Neural crest cell (in vitro differentiated cells): ENCODE measurements around the gene SLIT3. TPM values are rescaled to one million over a fixed set of nuclear protein-coding genes. Genes with fewer than 3 reads are reported as not detected.

Experiments
- DNase-seq: peaks from one replicate; pipeline ENCODE4 v3.0.0; 2021; ENCODE audit warnings: low read depth, mixed read lengths, low spot score
- H3K27ac Mint-ChIP-seq: one replicate; pipeline ENCODE4 v1.8.0; 2021; ENCODE audit warnings: mild to moderate bottlenecking, mixed read lengths; ENCODE audit not compliant: unreplicated experiment
- H3K27me3 Mint-ChIP-seq: 2 replicates; pipeline ENCODE4 v1.8.0; 2021; ENCODE audit warnings: low read depth, mild to moderate bottlenecking, mixed read lengths
- H3K36me3 Mint-ChIP-seq: 2 replicates; pipeline ENCODE4 v1.8.0; 2021; ENCODE audit warnings: low read depth, mild to moderate bottlenecking, mixed read lengths
- H3K4me1 Mint-ChIP-seq: 2 replicates; pipeline ENCODE4 v1.8.0; 2021; ENCODE audit warnings: mixed read lengths
- H3K4me3 Mint-ChIP-seq: one replicate; pipeline ENCODE4 v1.8.0; 2021; ENCODE audit warnings: mild to moderate bottlenecking, mixed read lengths
- H3K9me3 Mint-ChIP-seq: 2 replicates; pipeline ENCODE4 v1.8.0; 2021; ENCODE audit warnings: mixed read lengths
- total RNA-seq: library from RNA; stranded (reverse); gene quantifications from 2 replicates; pipeline ENCODE4 v1.2.1, GENCODE V29; 2021
- TF ChIP-seq, protein P1 (sequence below): fragments of 200-600 bp; sonication (generic); conservative IDR thresholded peaks from 2 replicates; pipeline ENCODE4 v1.5.0; 2021; ENCODE audit warnings: antibody characterized with exemption, mild to moderate bottlenecking

The SLIT3 gene
- total RNA-seq, 1 donor from 2014 or later: 13.3 TPM

DNA sequence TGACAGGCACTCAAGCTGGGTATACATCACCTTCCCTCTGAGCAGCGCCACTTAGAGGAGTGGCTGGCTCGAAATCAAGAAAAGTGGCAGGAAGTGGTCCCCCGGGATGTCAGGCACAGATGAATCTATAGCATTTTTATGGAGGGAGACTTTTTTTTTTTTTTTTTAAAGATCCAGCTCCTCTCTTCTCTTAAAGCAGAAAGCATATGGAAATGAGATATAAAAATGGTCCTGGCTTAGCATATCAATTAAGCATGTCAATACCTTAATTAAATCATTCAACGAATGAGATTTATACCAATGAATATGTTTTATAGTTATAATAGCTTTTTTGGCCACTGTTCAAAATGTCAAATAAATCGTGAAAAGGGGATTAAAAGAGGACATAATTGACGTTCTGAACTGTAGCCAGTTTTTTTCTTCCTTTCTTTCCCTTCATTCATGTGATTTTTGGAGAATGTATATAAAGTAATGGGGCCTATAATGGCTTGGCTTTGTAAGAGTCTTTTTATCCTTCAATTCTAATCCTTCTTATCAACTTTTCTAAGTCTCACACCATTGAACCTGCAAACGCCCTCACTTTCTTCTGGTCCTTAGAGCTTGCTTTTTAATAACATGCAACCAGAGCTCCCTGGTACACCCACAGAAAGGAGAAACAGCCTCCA is 402.6 kb downstream of the SLIT3 start:
- Mint-ChIP-seq H3K4me3 (no peak overlapping the region), H3K27me3 (peaks cover 4% of the 10 kb centered on the region), H3K36me3 (no peaks in the 10 kb centered on the region), H3K9me3 (no peaks in the 10 kb centered on the region), H3K27ac (no peak overlapping the region), H3K4me1 (peaks cover 31% of the 10 kb centered on the region)
- no peak for DNase-seq
- TF ChIP-seq, protein P1, sequence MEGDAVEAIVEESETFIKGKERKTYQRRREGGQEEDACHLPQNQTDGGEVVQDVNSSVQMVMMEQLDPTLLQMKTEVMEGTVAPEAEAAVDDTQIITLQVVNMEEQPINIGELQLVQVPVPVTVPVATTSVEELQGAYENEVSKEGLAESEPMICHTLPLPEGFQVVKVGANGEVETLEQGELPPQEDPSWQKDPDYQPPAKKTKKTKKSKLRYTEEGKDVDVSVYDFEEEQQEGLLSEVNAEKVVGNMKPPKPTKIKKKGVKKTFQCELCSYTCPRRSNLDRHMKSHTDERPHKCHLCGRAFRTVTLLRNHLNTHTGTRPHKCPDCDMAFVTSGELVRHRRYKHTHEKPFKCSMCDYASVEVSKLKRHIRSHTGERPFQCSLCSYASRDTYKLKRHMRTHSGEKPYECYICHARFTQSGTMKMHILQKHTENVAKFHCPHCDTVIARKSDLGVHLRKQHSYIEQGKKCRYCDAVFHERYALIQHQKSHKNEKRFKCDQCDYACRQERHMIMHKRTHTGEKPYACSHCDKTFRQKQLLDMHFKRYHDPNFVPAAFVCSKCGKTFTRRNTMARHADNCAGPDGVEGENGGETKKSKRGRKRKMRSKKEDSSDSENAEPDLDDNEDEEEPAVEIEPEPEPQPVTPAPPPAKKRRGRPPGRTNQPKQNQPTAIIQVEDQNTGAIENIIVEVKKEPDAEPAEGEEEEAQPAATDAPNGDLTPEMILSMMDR: no peak

DNA sequence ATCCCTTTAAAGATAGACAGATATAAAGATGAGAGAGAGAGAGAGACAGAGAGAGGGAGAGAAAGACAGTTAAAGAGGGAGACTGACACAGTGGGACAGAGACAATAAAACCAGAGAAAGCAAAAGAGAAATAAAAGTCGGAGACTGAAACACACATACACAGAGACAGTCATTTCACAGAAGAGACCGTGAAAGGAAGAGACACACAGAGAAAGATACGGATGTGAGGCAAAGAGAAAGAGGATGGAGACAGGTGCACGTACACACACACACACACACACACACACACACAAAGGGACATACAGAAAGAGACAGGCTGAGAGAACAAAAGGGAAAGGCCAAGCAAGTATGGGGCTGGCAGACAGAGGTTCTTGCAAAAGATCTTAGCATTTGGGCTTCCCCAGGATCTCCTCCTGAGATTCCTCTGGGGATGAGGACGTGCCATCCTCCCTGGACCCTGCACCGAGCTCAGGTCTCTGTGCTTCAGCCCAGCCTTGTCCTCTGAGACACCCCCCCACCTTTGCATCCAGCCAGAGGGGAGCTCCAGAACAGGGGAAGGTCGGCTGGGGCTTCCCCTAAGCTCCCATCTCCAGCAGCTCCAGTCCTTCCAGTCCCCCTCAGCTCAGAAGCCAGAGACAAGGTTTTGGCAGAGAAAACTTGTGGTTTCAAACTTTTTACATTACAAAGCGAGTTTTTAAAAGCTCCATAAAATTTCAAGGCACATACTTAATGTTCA is 403.4 kb downstream of the SLIT3 start:
- H3K4me3 Mint-ChIP-seq: no peak overlapping the region
- H3K9me3 Mint-ChIP-seq: no peaks in the 10 kb centered on the region
- H3K36me3 Mint-ChIP-seq: no peaks in the 10 kb centered on the region
- peaks cover 37% of the 10 kb centered on the region for H3K4me1 Mint-ChIP-seq
- TF ChIP-seq, protein P1: no peak
- H3K27me3 Mint-ChIP-seq: peaks cover 2% of the 10 kb centered on the region
- H3K27ac Mint-ChIP-seq: peak overlapping the region; percentile 64
- DNase-seq: no peak

DNA sequence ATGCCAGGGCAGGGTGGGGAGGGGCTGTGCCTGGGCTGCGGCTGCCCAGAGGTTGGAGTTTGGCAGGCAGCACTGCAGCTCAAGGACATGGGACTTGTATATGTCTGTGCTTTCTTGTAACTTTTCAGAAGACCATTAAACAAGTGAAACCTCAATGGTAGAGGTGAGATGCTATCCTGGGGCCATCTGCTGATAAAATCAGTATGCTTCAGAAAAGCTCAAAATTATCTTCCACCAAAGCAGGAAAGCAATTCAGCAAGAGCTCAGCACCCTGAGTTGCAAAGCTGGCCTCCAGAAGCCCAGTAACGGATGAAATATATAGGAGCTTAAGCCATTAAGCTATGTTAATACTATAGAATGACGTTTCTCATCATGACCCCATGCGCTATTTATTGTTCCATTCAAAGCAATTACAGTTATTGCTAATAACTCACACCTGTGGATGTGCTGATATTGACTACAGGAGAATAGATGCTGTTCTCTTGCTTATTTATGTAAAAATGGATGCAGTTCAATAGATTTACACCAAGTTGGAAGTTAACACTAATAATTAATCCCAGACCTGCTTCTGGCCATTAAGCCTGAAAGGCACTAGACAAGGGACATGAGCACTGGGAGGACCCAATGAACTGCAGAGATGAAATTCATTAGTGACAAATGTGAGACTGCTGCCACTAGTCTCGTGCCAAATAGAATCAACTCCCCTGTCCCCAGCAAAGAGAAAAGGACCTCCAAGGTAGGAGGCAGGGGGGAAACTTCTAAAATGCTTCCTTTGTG is 405.5 kb downstream of the SLIT3 start:
- no peaks in the 10 kb centered on the region for H3K9me3 Mint-ChIP-seq
- TF ChIP-seq, protein P1: no peak
- H3K27ac Mint-ChIP-seq: no peak overlapping the region
- peaks cover 47% of the 10 kb centered on the region for H3K4me1 Mint-ChIP-seq
- DNase-seq: no peak
- no peak overlapping the region for H3K4me3 Mint-ChIP-seq
- no peaks in the 10 kb centered on the region for H3K36me3 Mint-ChIP-seq
- H3K27me3 Mint-ChIP-seq: peaks cover 2% of the 10 kb centered on the region

DNA sequence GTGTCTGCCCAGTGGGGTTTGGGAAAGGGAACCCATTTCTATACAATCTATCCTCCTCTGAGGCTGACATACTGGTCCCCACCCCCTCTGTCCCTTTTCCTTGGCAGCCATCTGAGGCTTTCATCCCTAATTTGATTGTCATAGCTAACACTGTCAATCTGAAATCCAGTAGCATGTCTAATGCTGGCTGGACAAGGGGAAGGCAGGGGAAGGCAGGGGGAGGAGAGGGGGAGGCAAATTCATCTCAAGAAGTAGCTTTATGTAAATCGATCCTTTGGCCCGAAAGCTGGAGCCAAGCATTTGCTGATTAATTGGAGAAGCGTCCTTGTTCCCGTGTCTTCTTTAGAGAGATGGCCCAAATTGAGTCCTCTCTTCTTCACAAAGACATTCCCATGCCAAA is 407.7 kb downstream of the SLIT3 start:
- no peaks in the 10 kb centered on the region for H3K9me3 Mint-ChIP-seq
- H3K27me3 Mint-ChIP-seq: peaks cover 2% of the 10 kb centered on the region
- no peak overlapping the region for H3K4me3 Mint-ChIP-seq
- no peak overlapping the region for H3K27ac Mint-ChIP-seq
- H3K36me3 Mint-ChIP-seq: no peaks in the 10 kb centered on the region
- peaks cover 30% of the 10 kb centered on the region for H3K4me1 Mint-ChIP-seq
- TF ChIP-seq, protein P1: no peak
- DNase-seq: no peak

DNA sequence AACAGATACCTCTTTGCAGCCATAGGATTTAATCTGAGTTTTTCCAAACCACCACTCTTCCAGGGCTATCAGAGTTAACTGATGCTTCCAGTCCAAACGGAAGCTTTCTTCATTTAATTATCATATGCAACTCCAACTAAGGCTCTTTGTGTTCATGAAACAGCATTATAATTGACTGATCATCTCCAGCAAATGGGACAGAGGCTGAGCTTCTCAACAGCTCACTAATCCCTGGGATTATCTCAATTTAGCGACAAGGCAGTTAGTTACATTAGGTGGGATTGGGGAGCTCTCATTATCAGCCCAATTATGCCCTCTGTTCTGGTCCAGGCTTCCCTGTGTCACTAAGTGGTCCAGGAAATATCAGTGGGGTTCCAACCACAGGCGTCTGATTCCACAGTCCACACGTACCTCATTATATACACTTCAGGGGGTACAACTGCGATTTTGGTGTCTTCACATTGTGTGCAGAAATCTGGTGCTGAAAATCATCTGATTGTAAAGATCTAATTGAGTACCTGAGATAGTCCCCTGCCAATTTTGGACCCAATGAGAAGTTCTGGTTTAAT is 408.2 kb downstream of the SLIT3 start:
- Mint-ChIP-seq H3K4me3 (no peak overlapping the region), H3K27me3 (peaks cover 2% of the 10 kb centered on the region), H3K27ac (no peak overlapping the region), H3K9me3 (no peaks in the 10 kb centered on the region), H3K36me3 (no peaks in the 10 kb centered on the region), H3K4me1 (peaks cover 24% of the 10 kb centered on the region)
- TF ChIP-seq, protein P1: no peak
- no peak for DNase-seq
